Skin epidermis (tissue), 12 donors: Measurements from ENCODE around the gene NAAA.
"Not testable (repeated sequence)": the region's sequence is repeated elsewhere in the genome, so short reads cannot be mapped to it uniquely, and the experiment has no call there.

Experiments used
- H3K27ac ChIP-seq, 21 experiments: fragments of 200-600 bp; sonication (generic) in 11 of 21; one replicate each; pipeline ENCODE4 v1.5.0; 2020; ENCODE audit warnings: mild to moderate bottlenecking in 3 of 21, inconsistent platforms in 2 of 21, moderate library complexity in 2 of 21
- H3K4me3 ChIP-seq, 7 experiments: fragments of 200-600 bp; sonication (generic) in 2 of 7; one replicate each; pipeline ENCODE4 v1.5.0; 2020; ENCODE audit warnings: inconsistent platforms in 2 of 7, mild to moderate bottlenecking in 2 of 7, moderate library complexity in 1 of 7

The NAAA gene

DNA sequence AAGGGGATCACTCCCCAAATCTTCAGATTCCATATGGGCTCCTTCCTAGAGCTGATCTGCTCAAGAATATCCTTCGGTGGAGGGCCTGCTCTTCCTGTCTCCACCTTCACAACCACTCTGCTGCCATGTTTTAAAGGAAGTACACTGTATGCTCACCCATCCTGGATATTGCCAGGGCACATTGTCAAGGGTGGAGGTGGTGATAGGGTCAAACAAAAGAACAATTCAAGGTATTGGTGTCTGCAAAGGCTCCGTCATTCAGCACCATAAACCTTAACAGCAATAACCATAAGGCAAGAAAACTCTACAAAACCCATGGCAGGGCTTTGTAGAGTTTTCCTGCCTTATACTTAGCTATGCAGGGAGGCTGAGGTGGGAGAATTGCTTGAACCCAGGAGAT is 18.9 kb downstream of the NAAA start:
- Histone ChIP-seq H3K27ac (no peak overlapping the region), H3K4me3 (no peak overlapping the region)

- H3K27ac ChIP-seq: no peak overlapping the region
- H3K4me3 ChIP-seq: no peak overlapping the region
Measured at GRCh38 chr4:75920327-75920726, 20.5 kb downstream of the NAAA start.

- H3K27ac ChIP-seq: no peak overlapping the region
Measured at GRCh38 chr4:75919920-75920319, 20.9 kb downstream of the NAAA start.

DNA sequence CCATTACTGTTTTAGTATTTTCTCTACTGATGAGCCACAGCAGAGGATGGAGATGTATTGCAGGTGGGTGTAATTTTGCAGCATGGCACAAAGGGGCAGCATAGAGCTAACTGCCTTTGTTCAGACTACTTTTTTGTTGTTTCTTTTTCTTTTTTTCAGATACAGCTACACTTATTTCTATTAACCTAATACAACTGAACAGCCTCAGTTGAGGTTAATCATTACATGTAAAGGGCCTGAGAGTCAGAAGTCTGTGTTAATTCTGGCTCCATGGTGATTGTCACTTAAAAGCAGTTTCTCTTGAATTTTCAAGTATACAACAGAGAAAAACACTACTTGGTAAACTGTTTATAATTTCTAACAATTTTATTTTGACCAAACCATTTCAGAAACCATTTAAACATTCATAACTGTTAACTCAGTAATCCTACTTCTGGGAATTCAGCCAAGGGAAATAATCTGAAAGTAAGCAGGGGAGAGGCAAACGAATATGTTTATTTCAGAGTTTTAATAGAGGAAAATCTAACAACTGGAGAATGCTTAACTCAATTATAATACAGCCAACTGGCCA is 24.6 kb downstream of the NAAA start:
- H3K27ac ChIP-seq: no peak overlapping the region

More at GRCh38 chr4:75919920-75920319, 20.9 kb downstream of the NAAA start:
- H3K4me3 ChIP-seq: no peak overlapping the region

DNA sequence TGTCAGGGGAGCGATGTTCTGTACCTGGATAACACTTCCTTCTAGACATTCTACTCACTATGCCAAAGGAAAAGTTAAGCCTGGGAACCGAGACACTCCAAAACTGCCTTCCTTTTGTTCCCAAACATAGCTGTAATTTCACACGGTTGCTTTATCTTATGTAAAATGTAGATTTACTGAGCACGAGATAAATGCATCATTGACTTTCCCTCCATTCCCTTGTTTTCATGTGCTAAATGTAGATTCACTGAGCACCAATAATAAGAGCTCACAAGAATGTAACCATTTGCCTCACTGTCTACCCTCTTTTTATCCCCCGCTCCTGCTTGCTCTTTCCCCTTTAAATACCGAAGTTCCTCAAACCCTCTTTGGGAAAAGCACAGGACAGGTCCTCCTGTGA is 27.8 kb downstream of the NAAA start:
- Histone ChIP-seq H3K27ac (no peak overlapping the region), H3K4me3 (no peak overlapping the region)

More for the DNA sequence above, 24.6 kb downstream of the NAAA start:
- no peak overlapping the region for H3K4me3 ChIP-seq

DNA sequence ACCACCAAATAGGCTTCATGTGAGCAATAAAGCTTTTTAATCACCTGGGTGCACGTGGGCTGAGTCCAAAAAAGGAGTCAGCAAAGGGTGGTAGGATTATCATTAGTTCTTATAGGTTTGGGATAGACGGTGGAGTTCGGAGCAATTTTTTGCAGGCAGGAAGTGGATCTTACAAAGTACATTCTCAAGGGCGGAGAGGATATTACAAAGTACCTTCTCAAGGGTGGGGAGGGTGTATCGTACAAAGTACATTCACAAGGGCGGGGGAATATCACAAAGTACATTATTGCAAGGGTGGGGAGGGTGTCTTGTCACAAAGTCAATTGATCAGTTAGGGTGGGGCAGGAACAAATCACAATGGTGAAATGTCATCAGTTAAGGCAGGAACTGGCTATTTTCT is 30.0 kb downstream of the NAAA start:
- not testable (repeated sequence) for H3K27ac ChIP-seq, H3K4me3 ChIP-seq

GRCh38 chr4:75909405-75909804 is 31.4 kb downstream of the NAAA start:
- H3K27ac ChIP-seq: no peak overlapping the region
- H3K4me3 ChIP-seq: no peak overlapping the region

DNA sequence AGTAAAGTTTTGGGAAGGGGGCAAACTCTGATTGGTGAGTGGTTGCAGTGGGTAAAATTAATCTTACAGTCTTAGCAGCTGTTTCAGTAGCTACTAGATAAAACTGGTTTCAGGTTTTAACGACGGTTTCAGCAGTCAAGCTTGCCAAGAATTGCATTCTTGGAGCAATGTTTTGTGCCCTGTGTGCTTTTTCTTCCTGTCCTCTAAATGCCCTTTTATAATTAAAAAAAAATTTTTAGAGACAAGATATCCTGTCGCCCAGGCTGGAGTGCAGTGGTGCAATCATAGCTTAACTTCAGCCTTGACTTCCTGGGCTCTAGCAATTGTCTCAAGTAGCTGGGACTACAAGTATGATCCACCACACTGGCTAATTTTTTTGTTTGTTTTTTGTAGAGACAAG is 32.3 kb downstream of the NAAA start:
- Histone ChIP-seq H3K27ac (no peak overlapping the region), H3K4me3 (no peak overlapping the region)

DNA sequence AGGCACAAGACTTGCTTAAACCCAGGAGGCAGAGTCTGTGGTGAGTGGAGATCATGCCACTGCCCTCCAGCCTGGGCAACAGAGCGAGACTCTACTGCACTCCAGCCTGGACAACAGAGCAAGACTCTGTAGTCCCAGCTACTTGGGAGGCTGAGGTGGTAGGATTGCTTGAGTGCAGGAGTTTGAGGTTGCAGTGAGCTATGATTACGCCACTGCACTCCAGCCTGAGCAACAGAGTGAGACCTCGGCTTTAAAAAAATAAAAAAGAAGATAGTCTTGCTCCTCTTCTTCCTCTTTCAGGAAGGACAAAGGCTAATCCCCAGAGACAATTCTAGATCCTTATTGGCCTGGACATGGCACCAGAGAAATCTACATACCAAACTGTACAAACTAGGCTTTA is 32.8 kb downstream of the NAAA start:
- Histone ChIP-seq H3K4me3 (no peak overlapping the region), H3K27ac (no peak overlapping the region)

GRCh38 chr4:75904076-75904475 is 36.7 kb downstream of the NAAA start:
- H3K4me3 ChIP-seq: no peak overlapping the region
- no peak overlapping the region for H3K27ac ChIP-seq

DNA sequence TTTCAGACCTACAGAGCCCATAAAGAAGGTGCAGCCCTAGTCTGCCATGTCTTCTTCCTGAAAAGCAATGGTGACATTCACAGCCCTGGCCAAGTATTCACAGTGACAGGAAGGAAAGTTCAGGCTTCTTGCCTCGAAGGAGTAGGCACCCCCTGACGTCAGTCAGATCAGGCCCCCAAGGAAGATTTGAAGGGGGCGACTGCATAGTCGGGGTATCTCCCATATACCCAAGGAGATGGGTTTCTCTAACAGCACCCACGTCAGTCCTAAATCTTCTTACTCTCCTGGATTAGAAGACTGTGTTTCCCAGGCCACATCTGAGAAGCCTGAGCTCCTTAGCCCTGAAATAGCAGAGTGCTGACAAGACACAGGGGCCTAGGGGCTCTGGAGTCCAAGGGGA is 38.5 kb downstream of the NAAA start, which contains the start of gene PPEF2:
PPEF2 (minus strand) TSS at position 101 of the 400 bp plus-strand sequence. CDS start 6,127 bp downstream, outside the sequence.
- Histone ChIP-seq H3K27ac (no peak within 1 kb of the TSS), H3K4me3 (no peak within 1 kb of the TSS)

DNA sequence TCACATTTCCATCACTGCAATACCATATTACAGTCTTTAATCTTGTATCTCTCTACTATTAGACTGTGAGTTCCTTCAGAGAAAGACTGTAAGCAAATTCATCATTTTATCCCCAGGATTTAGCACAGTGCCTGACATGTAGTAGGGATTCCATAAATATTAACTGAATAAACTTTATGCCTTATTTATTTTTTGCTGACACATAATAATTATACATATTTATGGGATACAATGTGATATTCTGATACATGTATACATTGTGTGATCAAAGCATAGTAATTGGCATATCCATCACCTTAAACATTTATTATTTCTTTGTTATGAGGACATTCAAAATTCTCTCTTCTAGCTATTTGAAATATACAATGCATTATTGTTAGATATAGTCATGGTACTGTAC is 42.3 kb downstream of the NAAA start:
- no peak overlapping the region for H3K27ac ChIP-seq
- no peak overlapping the region for H3K4me3 ChIP-seq

GRCh38 chr4:75895744-75896314 is 45.0 kb downstream of the NAAA start:
- Histone ChIP-seq H3K27ac (no peak overlapping the region), H3K4me3 (no peak overlapping the region)

DNA sequence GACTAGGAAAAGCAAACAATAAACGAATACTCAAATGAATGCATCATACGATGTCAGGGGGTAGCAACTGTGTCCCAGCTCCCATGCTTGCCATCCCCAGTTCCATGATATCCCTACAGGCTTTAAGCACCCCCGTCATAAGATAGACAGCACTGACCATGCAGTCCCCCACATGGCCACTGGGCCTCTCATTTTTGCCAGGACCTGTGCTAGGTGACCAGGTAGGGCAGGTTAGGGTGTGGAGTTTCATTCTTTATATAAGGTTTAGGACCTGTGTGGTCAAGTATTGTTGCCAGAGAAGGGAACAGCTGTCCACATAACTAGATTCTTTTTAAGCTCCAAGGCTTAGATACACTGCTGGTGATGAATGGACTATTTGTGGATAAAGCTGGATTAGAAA is 48.3 kb downstream of the NAAA start:
- no peak overlapping the region for H3K27ac ChIP-seq
- no peak overlapping the region for H3K4me3 ChIP-seq

DNA sequence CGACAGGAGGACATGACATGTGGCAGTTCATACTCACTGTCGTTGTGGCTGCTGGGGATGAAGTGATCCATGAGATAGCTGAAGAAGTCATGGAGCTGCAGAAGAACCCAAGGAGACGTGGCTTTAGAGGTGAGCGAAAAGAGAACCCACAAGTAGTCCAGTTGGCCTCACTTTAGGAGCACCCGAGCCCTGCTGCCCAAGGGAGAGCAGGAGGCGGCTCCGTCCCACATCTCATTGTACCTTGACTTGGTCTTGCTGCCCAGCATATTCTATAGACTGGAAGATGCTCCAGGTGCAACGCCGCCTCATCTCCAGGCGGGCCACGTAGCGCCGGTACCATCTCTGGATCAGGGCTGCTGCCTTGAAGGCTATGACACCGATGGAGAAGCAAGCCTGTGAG is 49.2 kb downstream of the NAAA start:
- H3K27ac ChIP-seq: no peak overlapping the region
- H3K4me3 ChIP-seq: no peak overlapping the region

GRCh38 chr4:75889537-75890199 is 51.1 kb downstream of the NAAA start:
- no peak overlapping the region for H3K27ac ChIP-seq
- no peak overlapping the region for H3K4me3 ChIP-seq

DNA sequence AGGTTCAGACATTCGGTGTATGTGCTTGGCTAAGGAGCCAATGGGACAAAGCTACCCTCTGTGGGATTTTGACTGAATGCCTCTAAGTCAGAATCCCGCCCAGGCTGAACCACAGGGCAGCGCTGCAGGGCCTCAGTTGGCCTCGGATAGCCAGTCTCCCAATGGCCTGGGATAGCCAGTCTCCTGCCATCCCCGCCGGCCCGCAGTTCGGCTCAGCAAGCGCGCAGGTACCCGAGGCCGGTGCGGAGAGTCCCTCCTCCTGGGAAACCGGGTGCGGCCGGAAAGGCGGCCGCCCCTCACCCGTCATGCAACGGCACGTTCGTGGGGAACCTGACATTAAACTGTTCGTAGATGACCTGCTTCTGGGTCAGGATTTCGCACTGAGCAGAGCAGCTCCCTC is 54.7 kb downstream of the NAAA start:
- no peak overlapping the region for H3K4me3 ChIP-seq
- no peak overlapping the region for H3K27ac ChIP-seq

GRCh38 chr4:75881476-75881875 is 59.3 kb downstream of the NAAA start:
- Histone ChIP-seq H3K4me3 (no peak overlapping the region), H3K27ac (no peak overlapping the region)

DNA sequence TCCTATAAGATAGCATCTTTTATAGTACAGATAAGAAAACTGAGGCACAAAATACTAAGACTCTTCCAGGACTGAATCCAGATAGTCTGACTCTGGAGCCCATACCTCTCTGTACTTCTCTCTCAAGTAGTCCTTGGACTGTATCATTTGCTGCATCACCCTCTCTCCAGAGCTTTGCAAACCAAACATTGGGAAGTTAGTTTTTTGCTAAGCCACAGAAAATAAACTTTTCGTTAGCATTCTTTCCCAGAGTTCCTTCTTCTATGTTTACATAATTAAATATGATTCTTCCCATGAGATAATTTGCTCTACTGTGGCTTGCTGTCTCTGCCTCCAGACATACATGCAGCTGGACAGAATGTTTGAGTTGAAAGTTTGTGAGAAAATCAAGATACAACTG is 60.5 kb downstream of the NAAA start:
- Histone ChIP-seq H3K27ac (no peak overlapping the region), H3K4me3 (no peak overlapping the region)

- H3K4me3 ChIP-seq: no peak overlapping the region
- no peak overlapping the region for H3K27ac ChIP-seq
Measured at GRCh38 chr4:75878246-75878756, 62.5 kb downstream of the NAAA start.

GRCh38 chr4:75876218-75876617 is 64.6 kb downstream of the NAAA start:
- H3K4me3 ChIP-seq: no peak overlapping the region
- H3K27ac ChIP-seq: no peak overlapping the region
